GM21619 (cell line): ENCODE results near the gene MTMR3.
"Not testable (repeated sequence)": the region's sequence is repeated elsewhere in the genome, so short reads cannot be mapped to it uniquely, and the experiment has no call there.

Experiments
- ATAC-seq: cut with Tn5 transposase; IDR thresholded peaks from one replicate; pipeline ENCODE4 v1.9.1; 2021; ENCODE audit not compliant: unreplicated experiment

Gene MTMR3

GRCh38 chr22:30045901-30046715, 163.1 kb downstream of the MTMR3 start:
- no peak for ATAC-seq

GRCh38 chr22:30046716-30047363, 163.9 kb downstream of the MTMR3 start:
- no peak for ATAC-seq

- no peak for ATAC-seq
These were observed 164.4 kb downstream of the MTMR3 start for GRCh38 chr22:30047364-30047738.

GRCh38 chr22:30048681-30049080, 165.7 kb downstream of the MTMR3 start:
- ATAC-seq = no peak

- ATAC-seq = no peak
These were observed 171.2 kb downstream of the MTMR3 start for GRCh38 chr22:30054067-30054763.

GRCh38 chr22:30054764-30055069, 171.7 kb downstream of the MTMR3 start:
- no peak for ATAC-seq

- no peak for ATAC-seq
These were observed 173.0 kb downstream of the MTMR3 start for GRCh38 chr22:30056015-30056414.

- ATAC-seq = no peak
These were observed 174.4 kb downstream of the MTMR3 start for GRCh38 chr22:30057375-30057774.

- not testable (repeated sequence) for ATAC-seq
These were observed 176.5 kb downstream of the MTMR3 start for GRCh38 chr22:30059346-30060020.

GRCh38 chr22:30061094-30061493, 178.1 kb downstream of the MTMR3 start:
- ATAC-seq = not testable (repeated sequence)

- ATAC-seq = no peak
These were observed 179.3 kb downstream of the MTMR3 start for GRCh38 chr22:30062259-30062658.

GRCh38 chr22:30062950-30063349, 180.0 kb downstream of the MTMR3 start:
- no peak for ATAC-seq

GRCh38 chr22:30064172-30064571, 181.2 kb downstream of the MTMR3 start:
- no peak for ATAC-seq

- ATAC-seq = no peak
These were observed 190.8 kb downstream of the MTMR3 start for GRCh38 chr22:30073743-30074142.

GRCh38 chr22:30074147-30074546, 191.2 kb downstream of the MTMR3 start:
- no peak for ATAC-seq

- no peak for ATAC-seq
These were observed 192.0 kb downstream of the MTMR3 start for GRCh38 chr22:30074994-30075393.

GRCh38 chr22:30077279-30077880, 194.4 kb downstream of the MTMR3 start:
- no peak for ATAC-seq

- ATAC-seq = no peak
These were observed 195.6 kb downstream of the MTMR3 start for GRCh38 chr22:30078320-30079311.

- no peak for ATAC-seq
These were observed 197.1 kb downstream of the MTMR3 start, which contains the start of gene HORMAD2 for GRCh38 chr22:30079952-30080533. TSS of gene HORMAD2 (plus strand) at chr22:30080464. CDS start at chr22:30093953, 13,489 bp downstream.
